Mucosa of stomach (tissue), 1 donor: ENCODE data around the gene PRDX1.
"Not testable (repeated sequence)": the region's sequence is repeated elsewhere in the genome, so short reads cannot be mapped to it uniquely, and the experiment has no call there.

Experiments used
- H3K27me3 ChIP-seq: one replicate; pipeline ENCODE4 v1.7.0; 2013; ENCODE audit warnings: mild to moderate bottlenecking, low read length; ENCODE audit not compliant: control insufficient read depth, insufficient read depth
- H3K36me3 ChIP-seq: one replicate; pipeline ENCODE4 v1.7.0; 2013; ENCODE audit warnings: low read length; ENCODE audit not compliant: control insufficient read depth, insufficient read depth
- H3K4me1 ChIP-seq: one replicate; pipeline ENCODE4 v1.7.0; 2013; ENCODE audit warnings: mild to moderate bottlenecking, low read length; ENCODE audit not compliant: control insufficient read depth, insufficient read depth
- H3K4me3 ChIP-seq: one replicate; pipeline ENCODE4 v1.7.0; 2013; ENCODE audit warnings: low read length
- H3K9ac ChIP-seq: one replicate; pipeline ENCODE4 v1.7.0; 2013; ENCODE audit warnings: mild to moderate bottlenecking, low read length, moderate library complexity
- H3K9me3 ChIP-seq: one replicate; pipeline ENCODE4 v1.7.0; 2013; ENCODE audit warnings: mild to moderate bottlenecking, low read length, moderate library complexity; ENCODE audit not compliant: control insufficient read depth
- donor health status: Pancreatic carcinoma.

The PRDX1 gene

GRCh38 chr1:45490626-45491486, 30.8 kb downstream of the PRDX1 start, which contains the start of gene TESK2:
TSS of gene TESK2 (minus strand) at chr1:45491163. CDS start at chr1:45457785, 33,378 bp downstream.
- no peaks in the 10 kb centered on the region for H3K4me1 ChIP-seq
- no peaks in the 10 kb centered on the region for H3K27me3 ChIP-seq
- H3K36me3 ChIP-seq, result no peaks in the 10 kb centered on the region
- H3K9me3 ChIP-seq, result no peaks in the 10 kb centered on the region
- H3K4me3 ChIP-seq, result peak within 1 kb of the TSS; percentile 37
- peak within 1 kb of the TSS; percentile 78 for H3K9ac ChIP-seq

GRCh38 chr1:45490121-45490625, 31.5 kb downstream of the PRDX1 start:
- H3K4me1 ChIP-seq, result no peaks in the 10 kb centered on the region
- H3K36me3 ChIP-seq, result no peaks in the 10 kb centered on the region
- H3K9me3 ChIP-seq, result no peaks in the 10 kb centered on the region
- H3K27me3 ChIP-seq, result no peaks in the 10 kb centered on the region
- peak overlapping the region; percentile 78 for H3K9ac ChIP-seq
- peak overlapping the region; percentile 37 for H3K4me3 ChIP-seq

GRCh38 chr1:45489379-45489778, 32.3 kb downstream of the PRDX1 start:
- H3K36me3 ChIP-seq, H3K27me3 ChIP-seq, H3K4me3 ChIP-seq, H3K4me1 ChIP-seq, H3K9me3 ChIP-seq, H3K9ac ChIP-seq: not testable (repeated sequence)

- H3K9ac ChIP-seq, result no peak overlapping the region
- H3K36me3 ChIP-seq, result no peaks in the 10 kb centered on the region
- no peaks in the 10 kb centered on the region for H3K27me3 ChIP-seq
- no peaks in the 10 kb centered on the region for H3K9me3 ChIP-seq
- no peak overlapping the region for H3K4me3 ChIP-seq
- no peaks in the 10 kb centered on the region for H3K4me1 ChIP-seq
Measured at GRCh38 chr1:45488666-45489377, 32.9 kb downstream of the PRDX1 start.

GRCh38 chr1:45485949-45486348, 35.7 kb downstream of the PRDX1 start:
- no peaks in the 10 kb centered on the region for H3K36me3 ChIP-seq
- no peaks in the 10 kb centered on the region for H3K4me1 ChIP-seq
- H3K9me3 ChIP-seq, result no peaks in the 10 kb centered on the region
- H3K9ac ChIP-seq, result no peak overlapping the region
- H3K27me3 ChIP-seq, result no peaks in the 10 kb centered on the region
- H3K4me3 ChIP-seq, result no peak overlapping the region

GRCh38 chr1:45479039-45479748, 42.5 kb downstream of the PRDX1 start:
- Histone ChIP-seq H3K9me3 (no peaks in the 10 kb centered on the region), H3K36me3 (no peaks in the 10 kb centered on the region), H3K4me1 (no peaks in the 10 kb centered on the region), H3K9ac (no peak overlapping the region), H3K4me3 (no peak overlapping the region), H3K27me3 (no peaks in the 10 kb centered on the region)

- Histone ChIP-seq H3K4me1 (no peaks in the 10 kb centered on the region), H3K9me3 (no peaks in the 10 kb centered on the region), H3K9ac (no peak overlapping the region), H3K27me3 (no peaks in the 10 kb centered on the region), H3K4me3 (no peak overlapping the region), H3K36me3 (no peaks in the 10 kb centered on the region)
Measured at GRCh38 chr1:45478121-45478814, 43.4 kb downstream of the PRDX1 start.

GRCh38 chr1:45477646-45478045, 44.0 kb downstream of the PRDX1 start:
- Histone ChIP-seq H3K4me3 (no peak overlapping the region), H3K9ac (no peak overlapping the region), H3K9me3 (no peaks in the 10 kb centered on the region), H3K4me1 (no peaks in the 10 kb centered on the region), H3K27me3 (no peaks in the 10 kb centered on the region), H3K36me3 (no peaks in the 10 kb centered on the region)

GRCh38 chr1:45474194-45474593, 47.5 kb downstream of the PRDX1 start:
- H3K4me1 ChIP-seq, H3K4me3 ChIP-seq, H3K9ac ChIP-seq, H3K27me3 ChIP-seq, H3K9me3 ChIP-seq, H3K36me3 ChIP-seq: not testable (repeated sequence)

- H3K9me3 ChIP-seq, result no peaks in the 10 kb centered on the region
- no peak overlapping the region for H3K9ac ChIP-seq
- H3K4me3 ChIP-seq, result no peak overlapping the region
- H3K36me3 ChIP-seq, result no peaks in the 10 kb centered on the region
- no peaks in the 10 kb centered on the region for H3K27me3 ChIP-seq
- no peaks in the 10 kb centered on the region for H3K4me1 ChIP-seq
Measured at GRCh38 chr1:45473302-45473701, 48.4 kb downstream of the PRDX1 start.

GRCh38 chr1:45470306-45470798, 51.3 kb downstream of the PRDX1 start:
- H3K4me1 ChIP-seq, result no peaks in the 10 kb centered on the region
- H3K27me3 ChIP-seq, result no peaks in the 10 kb centered on the region
- H3K9ac ChIP-seq, result no peak overlapping the region
- H3K4me3 ChIP-seq, result no peak overlapping the region
- no peaks in the 10 kb centered on the region for H3K36me3 ChIP-seq
- no peaks in the 10 kb centered on the region for H3K9me3 ChIP-seq
